Cerebellar nuclear complex (tissue), 1 donor: ENCODE data around the gene ATE1.
"Not testable (repeated sequence)": the region's sequence is repeated elsewhere in the genome, so short reads cannot be mapped to it uniquely, and the experiment has no call there.

Experiments used
- DNase-seq, 2 experiments: peaks; one replicate each; lab custom pipeline; 2025; lab: John Stamatoyannopoulos, UW

The ATE1 gene

DNA sequence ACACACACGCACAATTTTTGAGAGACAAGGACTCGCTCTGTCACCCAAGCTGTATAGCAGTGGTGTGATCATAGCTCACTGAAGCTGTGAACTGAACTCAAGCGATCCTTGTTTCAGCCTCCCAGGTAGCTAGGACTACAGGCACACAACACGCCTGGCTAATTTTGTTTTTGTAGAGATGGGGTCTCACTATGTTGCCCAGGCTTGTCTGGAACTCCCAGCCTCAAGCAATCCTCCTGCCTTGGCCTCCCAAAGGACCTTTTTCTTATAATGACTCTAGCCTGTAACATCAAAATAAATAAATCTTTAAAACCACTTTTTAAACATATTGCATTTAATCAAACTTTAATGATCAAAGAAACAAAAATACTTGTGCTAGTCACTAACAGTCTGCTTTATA, 188.7 kb downstream of the ATE1 start:
- DNase-seq = no peak

GRCh38 chr10:121736315-121737130, 191.3 kb downstream of the ATE1 start:
- no peak for DNase-seq

DNA sequence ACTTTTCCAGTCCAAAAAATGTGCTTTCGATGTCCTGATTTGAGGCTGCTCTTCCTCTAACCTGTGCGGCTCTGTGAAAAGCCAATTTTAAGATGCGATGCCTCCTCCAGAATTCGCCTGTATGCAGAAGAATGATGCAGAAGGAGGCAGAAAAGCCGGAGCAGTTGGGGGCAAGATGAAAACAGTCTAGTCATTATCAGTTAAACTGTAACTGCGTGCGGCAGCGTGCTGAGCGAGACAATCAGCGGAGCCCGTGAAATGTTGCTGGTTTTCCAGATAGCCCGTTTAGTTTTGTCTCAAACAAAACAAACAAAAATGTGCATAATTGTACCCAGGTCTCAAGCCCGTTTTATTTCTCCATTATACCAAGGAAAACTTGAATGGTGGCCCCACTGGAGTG, 192.6 kb downstream of the ATE1 start:
- no peak for DNase-seq

DNA sequence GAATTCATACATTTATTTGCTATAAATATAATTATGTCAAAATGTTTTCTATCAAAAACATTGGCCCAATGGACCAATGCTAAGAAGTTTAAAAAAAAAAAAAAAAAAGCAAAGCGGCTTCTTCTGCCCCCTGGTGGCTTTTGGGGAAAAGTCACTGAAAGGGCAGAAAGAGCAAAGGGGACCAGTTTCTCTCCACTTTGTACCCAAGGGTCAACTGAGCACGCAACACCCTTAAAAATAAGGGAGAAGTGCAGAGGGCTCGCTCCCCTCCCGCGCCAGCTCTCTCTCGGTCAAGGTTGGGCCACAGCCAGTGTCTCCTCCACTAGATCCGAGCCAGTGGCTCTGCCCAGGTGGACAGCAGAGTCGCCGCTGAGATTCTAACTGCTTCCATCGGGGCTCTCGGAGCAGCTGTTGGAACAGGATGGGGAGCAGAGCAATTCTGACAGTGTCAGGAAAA, 193.2 kb downstream of the ATE1 start:
- no peak for DNase-seq

- no peak for DNase-seq
Measured at GRCh38 chr10:121732656-121733445, 195.0 kb downstream of the ATE1 start.

GRCh38 chr10:121732172-121732571, 195.7 kb downstream of the ATE1 start:
- no peak for DNase-seq

GRCh38 chr10:121724282-121724681, 203.5 kb downstream of the ATE1 start:
- no peak for DNase-seq

GRCh38 chr10:121722665-121723064, 205.2 kb downstream of the ATE1 start:
- DNase-seq = no peak

DNA sequence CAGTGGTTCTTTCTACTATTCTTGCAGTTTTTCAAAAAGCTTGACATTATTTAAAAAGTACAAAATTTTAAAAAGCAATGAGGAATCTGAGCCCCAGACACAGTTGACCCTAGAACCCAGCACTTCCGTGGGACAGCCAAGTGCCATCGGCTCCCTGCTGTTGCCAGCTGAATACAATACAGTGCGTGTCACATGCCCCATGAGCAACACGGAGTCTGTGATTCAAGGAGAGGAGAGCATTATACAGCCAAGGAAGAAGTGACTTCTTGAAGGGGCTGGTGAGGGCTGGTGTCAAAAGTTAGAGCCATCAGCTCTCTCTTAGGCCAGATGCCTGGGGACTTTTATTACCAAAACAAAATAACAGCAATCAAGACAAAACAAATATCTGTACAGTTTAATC, 206.6 kb downstream of the ATE1 start:
- no peak for DNase-seq

GRCh38 chr10:121715969-121716368, 211.9 kb downstream of the ATE1 start:
- DNase-seq = no peak

DNA sequence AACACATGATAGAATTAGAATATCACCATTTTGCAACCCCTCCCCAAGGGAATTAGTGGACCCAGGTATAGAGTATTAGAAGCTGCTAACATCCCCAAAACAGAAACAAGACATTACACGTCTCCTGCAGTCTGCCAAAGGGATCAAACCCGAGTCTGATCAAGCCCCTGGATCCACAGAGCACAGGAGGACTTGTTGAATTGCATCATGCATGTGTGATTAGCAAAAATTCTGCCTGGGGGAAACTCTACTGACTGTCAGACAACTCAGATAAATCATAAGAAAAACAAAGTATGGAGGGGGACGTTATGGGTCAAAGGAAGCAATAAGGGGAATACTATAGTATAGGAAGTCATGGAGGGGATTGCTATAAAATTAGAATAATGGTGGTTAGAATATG, 212.8 kb downstream of the ATE1 start:
- no peak for DNase-seq

GRCh38 chr10:121713486-121713885, 214.3 kb downstream of the ATE1 start:
- no peak for DNase-seq

DNA sequence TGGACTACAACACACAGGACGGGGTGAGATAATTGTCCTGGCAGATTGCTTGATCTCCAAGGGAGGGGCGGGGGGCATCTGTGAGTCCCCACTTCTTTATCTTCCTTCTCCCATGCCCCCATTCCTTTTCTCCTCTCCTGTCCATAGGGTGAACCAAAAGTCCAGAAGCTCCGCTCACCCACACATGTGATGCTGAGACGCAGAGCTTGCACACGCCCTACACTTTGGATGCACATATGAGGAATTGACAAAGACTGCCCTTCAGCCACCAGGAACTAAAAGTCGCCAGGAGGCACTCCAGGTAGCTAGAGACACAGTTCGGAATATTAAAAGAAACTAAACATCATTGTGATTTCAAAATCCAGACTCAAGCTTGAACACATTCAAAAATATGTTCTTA, 216.9 kb downstream of the ATE1 start:
- no peak for DNase-seq

- DNase-seq = no peak
Measured at GRCh38 chr10:121710207-121710606, 217.6 kb downstream of the ATE1 start.

- no peak for DNase-seq
Measured at GRCh38 chr10:121709675-121710073, 218.2 kb downstream of the ATE1 start.

- no peak for DNase-seq
Measured at GRCh38 chr10:121708728-121709674, 218.8 kb downstream of the ATE1 start.

DNA sequence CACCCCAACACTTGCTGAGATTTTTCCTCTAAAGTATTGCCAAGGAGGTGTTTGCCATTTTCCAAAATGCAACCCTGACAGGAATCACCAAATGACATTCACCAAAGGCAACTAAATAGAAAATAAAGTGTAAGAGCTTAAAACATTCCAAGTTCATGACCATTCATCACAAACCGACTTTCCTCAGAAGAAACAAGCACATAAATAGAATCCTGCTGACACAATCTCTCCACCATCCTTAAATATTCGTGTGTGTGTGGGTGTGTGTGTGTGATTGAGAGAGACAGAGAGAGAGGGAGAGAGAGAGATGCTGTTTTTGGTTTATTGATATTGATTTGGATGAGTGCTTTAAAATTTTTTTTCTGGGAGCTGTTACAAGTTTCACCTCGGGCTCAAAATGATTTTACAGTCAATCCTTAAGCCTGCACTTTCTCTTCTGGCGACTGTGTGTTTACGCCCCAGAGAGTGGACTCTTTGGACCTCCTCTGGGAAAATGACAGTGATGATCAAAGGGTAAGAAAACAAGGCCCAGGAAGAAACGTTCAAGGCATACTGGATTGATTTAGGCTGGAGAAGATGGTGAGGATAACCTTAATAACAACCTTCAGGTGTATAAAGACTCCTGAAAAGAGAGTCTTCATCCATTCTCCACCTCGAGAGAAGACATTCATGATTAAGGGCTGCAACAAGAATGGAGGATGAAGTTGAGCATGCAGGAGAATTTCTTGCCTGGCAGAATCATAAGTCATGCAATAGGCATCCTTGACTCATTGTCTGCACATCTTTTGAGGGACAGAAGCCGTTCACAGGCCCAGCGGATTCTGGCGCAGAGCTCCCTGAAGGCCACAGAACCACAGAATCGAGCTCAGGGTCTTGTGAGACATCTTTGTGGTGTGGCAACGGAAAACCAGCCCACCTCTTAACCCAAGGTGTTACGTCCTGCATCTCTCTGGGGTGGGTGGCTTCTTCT, 225.2 kb downstream of the ATE1 start:
- no peak for DNase-seq

- no peak for DNase-seq
Measured at GRCh38 chr10:121700416-121700815, 227.4 kb downstream of the ATE1 start.

DNA sequence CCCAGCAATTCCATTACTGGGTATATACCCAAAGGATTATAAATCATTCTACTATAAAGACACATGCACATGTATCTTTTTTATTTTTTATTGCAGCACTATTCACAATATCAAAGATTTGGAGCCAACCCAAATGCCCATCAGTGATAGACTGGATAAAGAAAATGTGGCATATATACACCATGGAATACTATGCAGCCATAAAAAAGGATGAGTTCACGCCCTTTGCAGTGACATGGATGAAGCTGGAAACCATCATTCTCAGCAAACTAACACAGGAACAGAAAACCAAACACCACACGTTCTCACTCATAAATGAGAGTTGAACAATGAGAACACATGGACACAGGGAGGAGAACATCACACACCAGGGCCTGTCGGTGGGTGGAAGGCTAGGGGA, 228.1 kb downstream of the ATE1 start:
- DNase-seq = not testable (repeated sequence)

DNA sequence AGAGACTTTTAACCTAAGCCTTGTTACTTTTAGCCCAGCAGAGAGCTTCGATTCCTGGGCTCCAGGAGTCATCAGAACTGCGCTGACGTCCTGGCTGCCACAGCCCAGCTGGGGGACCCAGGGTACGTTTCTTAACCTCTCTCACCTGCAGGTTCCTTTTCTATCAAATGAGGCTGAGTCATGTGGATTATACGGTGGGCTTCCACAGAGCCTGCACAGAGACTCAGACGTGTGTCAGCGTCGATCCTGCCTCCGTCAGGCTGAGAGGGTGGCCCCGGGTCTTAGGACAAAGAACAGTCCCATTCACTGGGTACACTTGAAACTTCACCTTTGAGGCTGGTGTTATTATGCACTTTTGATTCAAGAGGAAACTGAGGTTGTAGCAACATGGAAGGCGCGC, 228.9 kb downstream of the ATE1 start:
- no peak for DNase-seq

GRCh38 chr10:121698336-121698735, 229.5 kb downstream of the ATE1 start:
- no peak for DNase-seq
